PC-3 (cell line): ENCODE data around the gene HDAC11.

ENCODE experiments used
- CTCF ChIP-seq: fragments of 300-600 bp; sonication (generic); conservative IDR thresholded peaks from 2 replicates; pipeline ENCODE4 v1.5.1; 2017; ENCODE audit warnings: antibody characterized with exemption, low read depth, mild to moderate bottlenecking, low read length
- EZH2 ChIP-seq: fragments of 300-600 bp; sonication (generic); IDR thresholded peaks from one replicate; pipeline ENCODE4 v1.6.1; 2017; ENCODE audit warnings: antibody characterized with exemption, mild to moderate bottlenecking, low read length; ENCODE audit not compliant: unreplicated experiment
- EZH2phosphoT487 ChIP-seq: fragments of 300-600 bp; sonication (generic); IDR thresholded peaks from 2 replicates; pipeline ENCODE4 v1.6.1; 2018; ENCODE audit warnings: mild to moderate bottlenecking, antibody characterized with exemption, low read length, borderline replicate concordance

- TF ChIP-seq CTCF (no peak), EZH2 (no peak), EZH2phosphoT487 (no peak)
These were observed 41.2 kb downstream of the HDAC11 start for GRCh38 chr3:13521309-13521708.
